ENCODE measurements around the gene MPPED2.

Gene MPPED2

DNA sequence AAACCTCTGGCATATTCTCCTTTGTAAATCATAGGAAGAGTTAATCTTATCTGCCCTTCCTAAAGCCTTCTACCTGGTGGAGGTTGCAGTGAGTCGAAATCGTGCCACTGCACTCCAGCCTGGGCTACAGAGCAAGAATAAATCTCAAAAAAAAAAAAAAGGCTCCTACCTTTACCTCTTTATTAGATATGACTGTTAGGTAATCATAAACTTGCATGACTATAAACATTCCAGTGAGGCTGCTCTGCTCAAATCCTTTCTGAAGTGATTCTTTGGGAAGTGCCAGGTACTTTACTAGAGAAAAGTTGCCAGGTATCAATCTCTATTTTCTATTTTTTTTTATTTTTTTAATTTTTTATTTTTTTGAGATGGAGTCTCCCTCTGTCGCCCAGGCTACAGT, 59.6 kb downstream of the MPPED2 start:
- no peak for DNase-seq (ENCODE audit: low spot score)

DNA sequence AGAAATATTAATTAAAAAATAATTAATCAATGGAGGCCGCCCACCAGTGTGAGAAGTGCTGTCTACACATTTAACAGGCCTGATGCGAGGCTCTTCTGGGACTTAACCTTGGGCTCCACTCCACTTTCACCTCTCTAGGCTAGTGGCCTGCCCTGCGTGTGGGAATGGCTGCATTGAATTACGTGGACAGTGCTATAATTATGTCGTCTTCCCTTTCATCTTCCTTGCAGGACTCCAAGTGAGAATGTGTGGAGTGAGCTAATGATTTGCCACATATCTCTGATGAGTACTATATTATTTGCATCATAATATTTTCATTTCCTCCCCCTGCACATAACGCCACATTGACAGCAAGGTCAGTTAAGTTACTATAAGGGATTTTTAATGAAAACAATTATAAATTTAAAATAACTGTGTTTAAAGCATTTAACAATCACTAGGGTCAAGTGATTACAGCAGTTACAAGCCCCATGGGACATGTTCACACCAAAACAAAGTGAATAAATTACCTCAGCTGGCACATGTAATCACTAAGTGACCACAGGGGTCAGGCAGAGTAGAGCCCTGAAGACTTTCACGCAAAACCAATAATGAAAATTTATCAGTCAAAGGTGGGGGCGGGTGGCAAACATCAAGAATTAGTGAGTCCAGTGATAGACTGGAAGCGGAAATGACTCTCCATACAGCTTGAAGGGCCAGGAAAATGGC, 63.5 kb downstream of the MPPED2 start:
- DNase-seq (ENCODE audit: low spot score): no peak

DNA sequence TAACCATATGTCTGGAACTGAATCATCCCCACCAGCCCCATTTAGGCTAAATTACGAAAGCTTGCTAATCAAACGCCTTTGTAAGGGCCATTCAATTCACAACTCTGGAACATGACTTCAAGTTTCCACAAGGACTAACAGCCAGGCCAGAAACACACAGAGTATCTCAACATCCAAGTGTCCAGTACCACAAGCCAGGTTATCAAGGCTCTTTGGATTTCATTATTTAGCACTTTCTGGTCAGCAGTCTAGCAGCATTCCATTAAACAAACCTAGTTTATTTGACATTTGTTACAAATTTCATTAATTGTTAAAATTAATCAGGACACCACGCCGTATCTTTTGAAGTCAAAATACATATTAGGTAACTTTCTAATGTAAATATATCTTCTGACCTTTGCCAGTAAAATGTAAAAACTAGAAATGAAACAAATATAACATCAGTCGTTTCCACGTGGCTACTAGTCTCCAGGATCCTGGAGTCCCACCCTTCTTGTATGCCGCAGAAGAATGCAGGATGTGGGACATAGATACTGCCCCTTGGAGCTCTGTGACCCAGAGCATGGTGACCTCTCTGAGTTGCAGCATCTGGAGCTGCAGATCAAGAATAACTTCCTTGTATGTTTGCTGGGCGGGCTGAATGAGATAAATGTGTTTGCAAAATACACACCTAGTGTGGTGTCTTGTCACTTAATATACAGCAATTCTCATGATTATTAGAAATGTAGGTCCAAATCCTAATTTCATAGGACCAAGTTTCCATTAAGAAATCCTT, 64.7 kb downstream of the MPPED2 start:
- DNase-seq (ENCODE audit: low spot score): no peak

DNA sequence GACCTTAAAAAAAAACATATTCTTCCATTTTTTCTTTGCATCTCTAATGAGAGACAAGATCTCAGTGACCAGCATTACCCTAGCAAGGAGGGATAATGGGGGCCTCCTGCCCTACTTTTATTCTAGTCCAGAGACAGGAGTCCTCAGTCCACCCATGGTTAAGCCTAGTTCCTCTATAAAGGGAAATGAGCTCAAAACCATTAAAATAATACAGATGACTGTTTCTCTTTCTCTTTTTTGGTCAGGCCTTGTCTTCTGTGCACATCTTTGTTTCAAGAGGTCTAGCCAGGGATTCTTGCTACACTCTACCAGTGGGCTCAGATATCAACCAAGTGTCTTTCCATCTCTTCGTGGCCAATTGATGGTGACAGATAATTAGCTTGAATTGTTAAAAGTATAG, 73.1 kb downstream of the MPPED2 start:
- no peak for DNase-seq (ENCODE audit: low spot score)

DNA sequence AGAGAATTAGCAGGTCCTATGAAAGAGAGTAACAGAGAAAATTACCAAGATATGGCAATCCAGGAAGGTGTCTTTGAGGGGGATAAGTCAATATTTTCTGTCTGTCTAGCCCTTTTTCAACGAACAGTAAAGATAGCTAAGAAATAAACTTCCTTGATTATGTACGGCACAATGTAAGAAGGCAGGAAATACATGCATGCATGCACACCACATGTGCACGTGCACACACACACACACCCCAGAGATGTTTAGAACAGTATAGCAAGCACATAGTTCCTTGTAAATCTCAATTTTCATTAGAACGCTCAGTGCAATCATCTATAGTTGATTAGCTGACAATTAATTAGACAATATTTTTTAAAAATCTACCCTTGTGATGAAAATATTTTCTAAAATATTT, 74.7 kb downstream of the MPPED2 start:
- DNase-seq (ENCODE audit: low spot score): no peak

DNA sequence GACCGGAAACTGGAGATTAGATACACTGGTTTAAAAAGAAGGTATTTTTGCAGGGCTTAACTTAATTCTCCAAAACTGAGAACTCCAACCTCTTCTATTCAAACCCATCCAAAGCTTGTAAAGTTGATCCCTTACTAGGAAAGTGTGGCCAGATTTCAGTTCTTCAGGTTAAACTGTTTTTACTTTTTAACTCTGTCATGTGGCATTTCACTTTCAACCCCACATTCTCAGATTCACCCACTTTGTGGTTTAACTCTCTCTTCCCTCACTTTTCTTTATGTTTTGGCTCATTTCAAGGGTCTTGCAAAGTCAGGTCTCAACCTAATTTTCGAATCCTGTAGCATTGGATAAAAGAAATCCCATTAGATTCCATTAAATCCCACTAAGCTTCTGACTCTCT, 75.4 kb downstream of the MPPED2 start:
- no peak for DNase-seq (ENCODE audit: low spot score)

DNA sequence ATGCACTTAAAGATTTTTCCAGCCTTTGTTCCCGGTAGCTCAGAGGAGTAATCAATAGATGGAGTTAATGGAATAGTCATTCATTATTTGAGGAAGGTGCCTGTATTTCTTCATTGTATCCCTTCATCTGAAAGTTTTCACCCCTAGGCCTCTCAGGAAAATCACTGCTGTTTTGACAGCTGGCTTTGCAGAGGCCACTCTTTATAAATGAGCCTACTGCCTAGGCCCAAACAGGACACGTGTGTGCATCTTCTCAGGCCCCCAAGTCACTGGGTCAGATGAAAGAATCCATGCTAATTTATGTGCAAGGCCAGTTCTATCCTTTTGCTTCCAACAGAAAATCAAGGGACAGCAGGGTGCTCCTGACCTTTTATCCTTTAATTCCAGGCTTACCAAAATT, 76.8 kb downstream of the MPPED2 start:
- DNase-seq (ENCODE audit: low spot score): no peak

DNA sequence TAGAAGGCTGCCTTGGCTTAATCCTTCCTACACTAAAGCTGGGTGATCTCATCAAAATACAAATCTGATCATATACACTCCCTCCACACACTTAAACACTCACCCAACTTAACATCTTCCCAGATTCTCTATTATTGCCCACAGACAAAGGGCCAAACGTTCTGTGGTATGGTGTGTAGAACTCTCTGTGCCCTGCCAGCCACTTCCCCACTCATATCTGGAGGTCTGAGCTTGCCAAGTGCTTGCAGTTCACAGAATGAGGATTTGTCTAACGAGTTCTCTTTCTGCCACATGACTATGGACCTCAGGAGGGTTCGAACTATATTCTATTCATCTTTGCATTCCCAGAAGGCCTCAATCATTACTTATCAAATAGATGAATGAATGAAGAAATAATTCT, 77.6 kb downstream of the MPPED2 start:
- DNase-seq (ENCODE audit: low spot score): no peak

DNA sequence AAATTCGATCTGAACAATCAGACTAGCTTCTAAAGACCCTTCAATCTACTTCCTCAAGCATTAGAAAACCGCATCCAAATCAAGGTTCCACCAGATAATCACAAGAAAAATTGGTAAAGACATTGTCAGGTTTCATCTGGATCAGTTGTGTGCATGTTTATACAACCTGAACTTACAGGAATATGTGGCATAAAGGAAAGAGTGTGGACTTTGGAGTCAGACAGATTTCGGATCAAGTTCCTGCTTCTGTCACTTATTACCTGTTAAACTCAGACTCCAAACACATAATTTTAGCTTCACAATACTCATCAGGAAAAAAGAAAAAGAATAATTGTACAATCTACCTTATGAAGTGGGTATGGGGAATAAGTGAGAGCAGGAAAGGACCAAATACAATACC, 80.5 kb downstream of the MPPED2 start:
- DNase-seq (ENCODE audit: low spot score): no peak

DNA sequence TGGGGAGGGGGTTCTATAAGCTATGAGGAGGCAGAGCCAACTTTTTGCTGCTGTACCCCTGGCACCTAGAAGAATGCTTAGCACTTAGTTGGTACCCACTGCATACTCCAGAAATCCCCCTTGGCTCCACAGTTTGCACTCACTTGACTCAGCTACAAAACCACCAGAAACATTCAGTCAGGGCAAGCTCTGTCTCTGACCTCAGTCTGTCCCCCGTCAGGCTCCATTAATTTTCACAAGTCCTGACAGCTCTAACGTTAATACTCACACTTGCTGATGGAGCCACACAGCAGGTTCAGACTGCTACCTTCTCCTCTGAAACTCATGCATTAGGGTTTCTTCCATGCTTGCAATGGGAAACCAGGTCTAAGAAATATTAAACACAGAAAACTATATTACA, 81.7 kb downstream of the MPPED2 start:
- DNase-seq (ENCODE audit: low spot score): no peak

DNA sequence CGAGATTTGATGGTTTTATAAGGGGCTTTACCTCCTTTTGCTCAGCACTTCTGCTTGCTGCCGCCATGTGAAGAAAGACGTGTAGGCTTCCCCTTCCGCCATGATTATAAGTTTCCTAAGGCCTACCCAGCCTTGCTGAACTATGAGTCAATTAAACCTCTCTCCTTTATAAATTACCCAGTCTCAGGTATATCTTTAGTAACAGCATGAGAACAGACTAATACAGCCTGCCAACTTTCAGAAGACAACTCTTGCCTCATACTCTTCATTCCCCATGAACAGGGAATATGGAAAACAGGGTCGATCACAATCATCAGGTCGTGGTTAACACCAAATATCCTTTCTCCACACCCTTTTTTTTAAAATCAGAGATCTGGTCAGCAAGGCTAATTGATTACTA, 83.0 kb downstream of the MPPED2 start:
- DNase-seq (ENCODE audit: low spot score): no peak

DNA sequence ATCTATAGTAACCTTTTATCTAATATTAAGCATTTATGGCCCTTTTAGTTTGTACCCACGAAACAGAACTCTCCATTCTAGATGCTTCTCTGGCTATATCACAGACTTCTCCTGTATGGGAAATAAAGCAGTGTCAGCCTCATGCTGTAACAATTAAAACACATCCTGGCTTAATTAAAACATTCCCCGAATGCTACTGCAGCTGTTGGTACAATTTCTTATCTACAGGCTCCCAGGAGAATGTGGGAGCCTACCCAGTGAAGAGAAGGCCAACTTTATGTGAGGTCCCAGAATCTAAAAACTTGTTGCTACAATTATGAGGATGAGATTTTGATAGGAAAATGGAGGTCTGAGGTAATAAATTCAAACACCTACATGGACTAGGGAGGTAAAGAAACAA, 83.8 kb downstream of the MPPED2 start:
- no peak for DNase-seq (ENCODE audit: low spot score)

DNA sequence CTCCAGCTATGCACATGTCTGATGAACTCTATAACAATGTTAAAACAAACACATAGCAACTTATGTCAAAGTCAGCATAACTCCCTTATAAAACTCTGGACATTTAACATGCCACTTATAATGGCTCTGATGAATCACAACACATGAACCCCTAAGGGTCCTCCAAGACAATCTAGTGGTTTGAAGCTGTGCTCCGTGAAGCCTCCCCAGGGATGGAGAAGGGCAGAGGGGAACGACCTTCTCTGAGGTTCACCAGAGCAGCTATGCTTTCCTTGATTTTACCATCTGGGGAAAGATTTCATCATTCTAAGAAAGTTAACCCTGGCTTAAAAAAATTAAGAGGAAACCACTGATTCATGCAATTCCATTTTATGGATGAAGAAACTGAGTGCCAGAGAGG, 84.4 kb downstream of the MPPED2 start:
- no peak for DNase-seq (ENCODE audit: low spot score)

DNA sequence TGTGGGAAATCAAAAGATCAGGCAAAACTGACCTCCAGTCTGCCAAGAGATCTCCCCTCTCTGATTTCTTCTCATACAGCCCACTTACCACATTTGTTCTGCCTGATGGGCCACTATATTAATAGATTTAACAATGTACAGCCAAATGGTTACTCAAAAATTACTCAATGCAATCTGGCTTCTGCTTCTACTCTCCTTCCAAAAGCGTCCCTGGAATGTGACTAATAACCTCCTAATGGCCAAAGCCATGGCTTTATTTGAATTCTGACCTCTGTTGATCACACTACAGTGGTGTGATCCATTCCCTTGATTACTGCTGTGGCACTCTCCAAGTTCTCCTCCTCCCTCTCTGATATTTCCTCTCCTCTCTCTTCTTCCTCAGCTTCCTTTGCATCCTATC, 86.2 kb downstream of the MPPED2 start:
- DNase-seq (ENCODE audit: low spot score): no peak

DNA sequence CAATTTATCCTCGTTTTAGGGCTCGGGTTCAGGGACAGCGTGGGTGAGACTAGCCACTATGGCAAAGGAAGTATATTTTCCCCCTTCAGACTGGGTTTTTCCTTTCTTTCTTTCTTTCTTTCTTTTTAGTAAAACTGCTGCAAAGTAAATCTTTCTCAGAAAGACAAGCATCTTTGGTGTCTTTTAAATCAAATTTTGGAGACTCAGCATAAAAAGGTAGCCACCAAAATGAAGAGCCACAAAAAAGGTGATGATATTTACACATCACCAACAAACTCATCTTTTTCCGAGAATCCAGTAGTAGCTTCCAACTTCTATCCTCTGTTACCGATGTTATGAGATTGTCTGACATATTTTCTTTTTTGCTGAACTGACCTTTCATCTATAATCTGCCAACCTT, 88.6 kb downstream of the MPPED2 start:
- DNase-seq (ENCODE audit: low spot score): no peak

DNA sequence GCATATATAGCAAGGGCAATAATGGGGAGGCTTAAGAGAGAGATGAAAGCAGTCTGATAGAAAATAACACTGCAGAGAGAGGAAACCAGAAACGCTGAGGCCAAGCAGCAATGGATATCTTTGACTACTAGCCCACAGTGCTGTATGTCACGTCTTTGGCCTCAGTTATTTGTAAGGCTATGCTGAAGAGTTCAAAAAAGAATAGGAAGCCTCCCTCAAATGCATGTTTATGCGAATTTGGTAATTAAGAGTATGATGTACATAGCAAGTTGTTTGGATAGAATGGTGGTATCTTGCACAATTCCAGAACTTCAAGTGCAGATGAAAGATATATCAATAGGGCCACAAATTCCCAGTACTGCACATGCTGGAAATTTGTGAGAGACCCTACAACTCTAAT, 89.2 kb downstream of the MPPED2 start:
- no peak for DNase-seq (ENCODE audit: low spot score)

DNA sequence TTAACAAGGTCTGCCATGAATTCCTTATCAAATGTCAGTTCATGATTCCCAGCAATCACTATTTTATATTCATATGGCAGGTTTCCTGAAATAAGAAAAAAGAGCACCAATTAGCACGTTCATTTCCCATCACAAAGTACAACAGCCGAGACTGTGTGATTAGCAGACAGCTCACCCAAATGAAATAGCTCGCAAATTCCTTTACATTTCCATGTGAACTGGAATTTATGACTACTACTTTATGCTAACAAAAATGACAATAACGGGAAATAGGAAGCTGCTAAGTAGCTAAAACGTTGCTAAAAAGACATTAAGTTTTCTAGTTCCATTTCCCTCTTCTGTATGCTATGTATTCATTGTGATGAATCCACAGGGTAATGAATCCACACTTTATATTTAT, 90.7 kb downstream of the MPPED2 start:
- no peak for DNase-seq (ENCODE audit: low spot score)

DNA sequence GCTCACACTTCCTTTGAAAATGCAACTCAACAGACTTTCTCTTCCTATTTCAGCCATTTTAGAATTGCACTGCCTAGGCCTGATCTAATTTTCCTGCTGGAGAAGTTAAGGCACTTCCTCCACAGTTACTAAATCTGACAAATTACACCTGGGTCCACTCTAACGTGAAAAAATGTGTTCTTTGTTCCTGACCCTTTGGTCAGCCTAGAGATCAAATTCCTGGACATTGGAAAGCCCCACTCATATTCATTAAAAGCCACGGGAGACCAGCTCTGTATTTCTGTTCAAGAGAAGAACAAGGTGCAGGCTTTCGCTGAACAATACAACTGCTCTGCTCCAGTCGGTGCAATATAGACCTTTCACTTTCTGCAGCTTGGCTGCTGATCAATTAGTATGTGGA, 96.6 kb downstream of the MPPED2 start:
- DNase-seq (ENCODE audit: low spot score): no peak

DNA sequence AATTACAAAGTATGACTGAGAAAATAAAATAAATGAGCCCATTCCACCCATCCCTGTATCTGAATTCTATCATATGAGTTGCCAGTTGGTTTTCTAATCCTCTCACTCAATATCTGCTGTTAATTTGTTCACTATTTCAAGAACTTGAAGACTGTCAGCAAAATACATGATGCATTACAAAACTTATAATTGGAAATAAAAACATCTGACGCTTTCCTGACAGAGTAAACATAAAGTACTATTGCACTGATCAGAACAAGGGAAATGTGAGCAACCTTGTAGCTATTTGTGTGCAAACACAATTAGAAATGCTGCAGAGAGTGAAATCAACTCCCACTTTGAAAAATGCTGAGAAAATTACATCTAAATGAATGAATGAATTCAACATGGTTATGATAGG, 97.1 kb downstream of the MPPED2 start:
- no peak for DNase-seq (ENCODE audit: low spot score)

DNA sequence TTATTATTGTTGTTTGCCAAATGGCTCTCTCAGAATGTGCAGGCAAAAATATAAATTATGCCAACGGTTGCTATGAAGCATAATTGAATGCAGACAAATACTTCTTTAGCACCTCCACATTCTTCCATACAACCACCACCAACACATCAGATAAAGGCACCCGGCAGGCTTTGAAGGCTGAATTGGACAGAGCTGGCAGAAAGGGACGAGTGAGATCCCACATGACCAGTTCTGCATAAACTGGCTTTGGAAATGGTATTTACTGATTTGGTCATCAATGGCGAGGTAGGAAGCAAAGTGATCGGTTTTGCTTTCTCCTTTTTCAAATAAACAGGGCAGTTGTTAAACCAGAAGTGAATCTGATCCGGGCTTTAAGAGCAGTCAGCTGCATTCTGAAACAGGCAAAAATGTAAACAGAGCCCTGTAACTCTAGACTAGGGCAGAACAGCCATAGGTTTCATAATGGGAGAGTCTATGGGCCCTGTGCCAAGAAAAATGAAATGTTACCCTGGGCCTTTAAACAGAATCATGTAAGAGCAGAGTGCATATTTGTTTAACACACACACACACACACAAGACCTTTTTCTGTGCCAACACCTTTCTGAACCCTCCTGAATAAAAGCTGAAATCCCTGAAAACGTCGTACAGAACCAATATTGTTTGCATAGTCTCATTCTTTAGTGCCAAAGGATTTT, 97.7 kb downstream of the MPPED2 start:
- DNase-seq (ENCODE audit: low spot score): no peak

DNA sequence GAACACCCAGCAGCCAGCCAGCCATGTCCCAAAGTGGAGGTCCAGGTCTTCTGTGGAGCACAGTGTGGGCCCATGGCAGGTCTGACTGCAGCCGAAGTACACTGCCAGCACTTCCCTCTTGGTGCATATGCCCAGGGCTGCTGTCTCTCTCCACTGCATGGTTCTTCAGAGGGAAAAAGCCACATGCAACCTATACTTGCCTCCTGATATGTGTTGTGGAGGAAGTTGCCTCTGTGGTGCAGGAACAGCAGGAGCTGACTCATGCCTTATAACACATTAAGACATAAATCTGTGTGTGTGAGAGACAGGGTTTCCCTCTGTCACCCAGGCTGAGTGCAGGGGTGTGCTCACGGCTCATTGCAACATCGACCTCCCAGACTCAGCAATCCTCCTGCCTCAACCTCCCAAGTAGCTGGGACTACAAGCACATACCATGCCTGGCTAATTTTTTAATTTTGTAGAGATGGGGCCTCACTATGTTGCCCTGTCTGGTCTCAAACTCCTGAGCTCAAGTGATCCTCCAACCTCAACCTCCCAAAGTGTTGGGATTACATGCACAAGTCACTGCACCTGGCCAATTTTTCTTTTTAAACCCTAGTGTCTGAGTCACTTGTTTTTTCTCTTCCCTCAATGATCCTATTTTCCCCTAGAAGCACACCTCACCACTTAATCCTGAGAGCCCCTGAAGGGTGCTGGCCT, 98.8 kb downstream of the MPPED2 start:
- no peak for DNase-seq (ENCODE audit: low spot score)

DNA sequence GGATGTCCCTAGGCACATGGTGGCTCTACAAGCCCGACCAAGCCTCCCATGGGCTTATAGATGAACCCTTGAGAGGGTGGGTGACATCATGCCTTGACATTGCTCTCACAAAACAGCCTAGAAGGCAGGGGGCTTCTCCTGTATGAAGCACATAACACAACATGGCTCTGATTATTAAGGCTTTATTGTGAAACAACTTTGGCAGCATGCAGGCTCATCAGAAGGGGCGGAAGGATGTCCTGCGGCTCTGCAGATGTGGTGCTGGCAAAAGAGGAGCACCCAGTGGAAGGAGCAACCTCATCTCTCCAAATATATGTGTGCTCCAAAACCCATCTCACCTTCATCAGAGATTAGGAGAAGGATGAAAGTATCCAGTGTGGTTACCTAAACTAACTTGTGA, 100.4 kb downstream of the MPPED2 start:
- DNase-seq (ENCODE audit: low spot score): no peak

DNA sequence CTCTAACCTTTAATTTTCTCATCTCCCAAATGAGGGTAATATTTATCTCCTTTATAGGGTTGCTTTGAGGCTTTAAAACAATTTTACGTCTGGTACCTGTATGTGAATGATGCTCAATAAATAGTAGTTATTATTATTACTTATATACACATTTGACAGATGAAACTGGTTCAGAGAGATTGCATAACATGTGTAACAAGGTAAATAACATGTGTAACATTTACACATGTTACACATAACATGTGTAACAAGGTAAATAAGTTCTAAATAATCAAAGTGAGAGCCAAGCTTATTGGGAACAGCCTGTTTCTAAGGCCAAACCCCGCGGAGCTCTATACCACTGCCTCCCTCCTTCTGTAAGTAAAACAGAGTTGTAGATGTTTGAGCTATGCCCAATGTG, 100.9 kb downstream of the MPPED2 start:
- no peak for DNase-seq (ENCODE audit: low spot score)

Measured in D341Med (cell line).